ENCODE measurements around the gene CMSS1.

GRCh38 chr3:99981138-99981537 is 163.5 kb downstream of the CMSS1 start:
- no peak for TF ChIP-seq POLR2A (IDR thresholded peaks at IDR 0.05)
- TF ChIP-seq CTCF (IDR thresholded peaks at IDR 0.05 in 4 of 5, conservative IDR thresholded peaks at IDR 0.05 in 1 of 5): no peak
